ENCODE measurements around the gene ALPL.

Gene ALPL

DNA sequence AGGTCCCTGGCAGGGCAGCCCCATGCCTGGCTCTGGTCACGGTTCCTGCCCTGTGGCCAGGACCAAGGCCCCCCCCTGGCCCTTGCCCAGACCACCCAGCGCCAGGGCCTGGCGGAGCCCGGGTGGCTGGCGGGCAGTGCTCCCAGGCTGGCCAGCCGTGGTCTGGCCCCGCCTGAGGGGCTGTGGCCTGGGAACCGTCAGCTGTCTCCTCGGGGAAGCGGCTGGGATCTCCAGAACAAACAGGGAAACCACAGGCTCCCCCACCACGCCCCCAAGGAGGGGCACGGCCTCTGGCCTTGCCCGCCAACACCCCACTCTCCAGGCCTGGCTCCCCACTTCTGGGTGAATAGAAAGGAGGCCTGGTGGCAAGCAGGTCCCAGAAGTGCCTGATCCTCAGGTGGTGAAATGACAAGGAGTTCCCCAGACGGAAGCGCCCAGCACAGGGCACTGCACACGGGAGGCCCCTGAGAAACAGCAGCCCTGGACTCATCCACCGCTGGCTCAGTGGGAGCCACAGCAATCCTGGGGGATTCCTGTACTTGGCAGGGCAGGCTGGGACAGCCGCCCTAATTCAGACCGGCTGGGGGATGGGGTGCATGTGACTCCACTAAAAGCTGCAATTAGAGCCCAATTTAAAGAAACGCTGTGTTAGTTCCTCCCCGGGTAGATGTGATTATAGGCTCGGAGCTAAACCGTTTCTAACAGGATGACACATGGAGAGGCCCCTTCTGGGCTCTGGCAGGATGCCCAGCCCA is 81.1 kb downstream of the ALPL start:
- DNase-seq (ENCODE audit: insufficient read length, low spot score) = no peak
- no peak for FAIRE-seq

DNA sequence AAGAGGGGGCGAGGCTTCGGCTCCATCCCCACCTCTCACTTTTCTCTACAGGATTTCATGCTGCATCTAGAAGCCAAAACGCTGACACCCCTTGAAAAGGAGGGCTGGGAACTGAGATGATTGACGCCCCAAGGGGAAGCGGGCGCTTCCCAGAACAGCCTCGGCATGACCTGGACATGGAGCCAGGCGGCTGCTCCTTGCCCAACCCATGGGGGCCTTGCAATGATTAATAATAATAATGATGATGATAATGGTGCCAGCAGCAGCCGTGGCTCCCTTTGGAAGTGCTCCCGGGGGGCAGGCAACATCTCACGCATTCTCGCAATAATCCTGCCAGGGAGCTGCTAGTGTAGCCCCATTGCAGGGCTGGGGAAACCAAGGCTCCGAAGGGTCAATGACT is 81.7 kb downstream of the ALPL start:
- DNase-seq (ENCODE audit: insufficient read length, low spot score) (no peak), FAIRE-seq (no peak)
- no peak for TF ChIP-seq POLR2AphosphoS5 (IDR thresholded peaks at IDR 0.05; ENCODE audit: low read depth, low read length)
- no peak for TF ChIP-seq SPI1 (IDR thresholded peaks at IDR 0.05; ENCODE audit: low read depth, low read length)
- no peak for TF ChIP-seq TAF1 (IDR thresholded peaks at IDR 0.05; ENCODE audit: low read depth, low read length)
- TF ChIP-seq PAX5 (IDR thresholded peaks at IDR 0.05; ENCODE audit: insufficient read depth, low read length, severe bottlenecking) = no peak
- TF ChIP-seq POLR2A (IDR thresholded peaks at IDR 0.05; ENCODE audit: low read depth, low read length) = no peak
- no peak for TF ChIP-seq POU2F2 (IDR thresholded peaks at IDR 0.05; ENCODE audit: low read depth, low read length)

More for the DNA sequence above, 81.1 kb downstream of the ALPL start:
- TF ChIP-seq POLR2AphosphoS5 (IDR thresholded peaks at IDR 0.05; ENCODE audit: low read depth, low read length) = no peak
- TF ChIP-seq PAX5 (IDR thresholded peaks at IDR 0.05; ENCODE audit: insufficient read depth, low read length, severe bottlenecking) = no peak
- no peak for TF ChIP-seq SPI1 (IDR thresholded peaks at IDR 0.05; ENCODE audit: low read depth, low read length)
- no peak for TF ChIP-seq POLR2A (IDR thresholded peaks at IDR 0.05; ENCODE audit: low read depth, low read length)

DNA sequence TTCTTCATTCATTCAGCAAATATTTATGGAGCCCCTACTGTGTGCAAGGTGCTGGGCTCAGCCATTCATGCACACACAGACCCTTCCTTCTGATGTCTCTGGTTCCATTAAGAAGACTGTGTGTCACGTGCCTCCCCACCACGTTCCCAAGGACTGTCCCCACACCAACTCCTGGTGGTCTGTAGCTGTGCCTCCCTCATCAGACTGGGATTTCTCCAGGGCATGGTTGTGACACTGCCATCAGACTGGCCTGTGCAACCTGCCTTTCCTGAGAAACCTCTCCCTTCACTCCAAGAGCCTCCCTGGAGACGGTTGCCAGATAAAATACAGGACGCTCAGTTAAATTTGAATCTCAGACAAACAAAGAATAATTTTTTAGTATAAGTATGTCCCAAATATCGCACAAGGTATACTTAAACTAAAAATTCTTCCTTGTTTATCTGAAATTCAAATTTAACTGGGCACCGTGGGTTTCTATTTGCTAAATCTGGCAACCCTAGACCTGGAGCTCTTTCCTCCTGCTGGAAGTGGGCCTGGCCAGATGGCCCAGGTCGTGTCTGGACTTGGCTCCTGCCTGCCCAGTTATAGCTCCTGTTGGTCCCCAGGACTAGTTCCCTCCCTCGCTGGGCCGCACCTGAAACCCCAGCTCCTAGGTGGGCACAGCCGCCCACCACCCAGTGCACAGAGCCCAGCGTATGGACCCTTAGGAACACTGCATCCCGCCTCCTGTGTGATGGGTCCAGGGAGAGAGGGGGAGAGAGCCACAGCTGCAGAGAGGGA is 83.1 kb downstream of the ALPL start:
- TF ChIP-seq POLR2AphosphoS5 (IDR thresholded peaks at IDR 0.05; ENCODE audit: low read depth, low read length) = no peak
- TF ChIP-seq TAF1 (IDR thresholded peaks at IDR 0.05; ENCODE audit: low read depth, low read length) = no peak
- no peak for TF ChIP-seq POU2F2 (IDR thresholded peaks at IDR 0.05; ENCODE audit: low read depth, low read length)
- TF ChIP-seq POLR2A (IDR thresholded peaks at IDR 0.05; ENCODE audit: low read depth, low read length) = no peak
- no peak for TF ChIP-seq SPI1 (IDR thresholded peaks at IDR 0.05; ENCODE audit: low read depth, low read length)
- no peak for TF ChIP-seq PAX5 (IDR thresholded peaks at IDR 0.05; ENCODE audit: insufficient read depth, low read length, severe bottlenecking)
- no peak for DNase-seq (ENCODE audit: insufficient read length, low spot score)

DNA sequence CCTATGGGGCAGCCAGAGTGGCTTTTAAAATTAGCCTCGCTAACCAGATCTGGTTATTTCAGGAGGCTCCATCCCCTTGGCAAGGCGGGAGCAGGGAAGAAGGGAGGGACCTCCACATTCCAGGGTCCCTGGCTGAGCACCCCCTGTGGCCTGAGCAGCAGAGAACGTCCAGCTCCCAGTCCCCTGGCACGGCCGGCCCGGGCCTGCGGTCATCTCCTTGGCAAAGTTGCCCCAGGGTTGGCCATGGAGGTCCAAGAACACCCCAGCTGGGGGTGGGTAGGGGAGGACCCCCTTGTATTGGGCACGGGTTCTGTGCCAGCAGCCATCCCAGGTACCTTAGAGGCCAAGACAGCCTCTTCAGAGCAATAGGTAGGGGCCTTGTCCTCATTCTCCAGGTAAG is 84.0 kb downstream of the ALPL start:
- FAIRE-seq = no peak
- no peak for TF ChIP-seq TAF1 (IDR thresholded peaks at IDR 0.05; ENCODE audit: low read depth, low read length)
- TF ChIP-seq SPI1 (IDR thresholded peaks at IDR 0.05; ENCODE audit: low read depth, low read length) = no peak
- no peak for TF ChIP-seq POLR2AphosphoS5 (IDR thresholded peaks at IDR 0.05; ENCODE audit: low read depth, low read length)
- no peak for TF ChIP-seq POLR2A (IDR thresholded peaks at IDR 0.05; ENCODE audit: low read depth, low read length)
- TF ChIP-seq PAX5 (IDR thresholded peaks at IDR 0.05; ENCODE audit: insufficient read depth, low read length, severe bottlenecking) = no peak
- no peak for TF ChIP-seq POU2F2 (IDR thresholded peaks at IDR 0.05; ENCODE audit: low read depth, low read length)
- no peak for DNase-seq (ENCODE audit: insufficient read length, low spot score)

More for the DNA sequence above, 83.1 kb downstream of the ALPL start:
- no peak for FAIRE-seq

DNA sequence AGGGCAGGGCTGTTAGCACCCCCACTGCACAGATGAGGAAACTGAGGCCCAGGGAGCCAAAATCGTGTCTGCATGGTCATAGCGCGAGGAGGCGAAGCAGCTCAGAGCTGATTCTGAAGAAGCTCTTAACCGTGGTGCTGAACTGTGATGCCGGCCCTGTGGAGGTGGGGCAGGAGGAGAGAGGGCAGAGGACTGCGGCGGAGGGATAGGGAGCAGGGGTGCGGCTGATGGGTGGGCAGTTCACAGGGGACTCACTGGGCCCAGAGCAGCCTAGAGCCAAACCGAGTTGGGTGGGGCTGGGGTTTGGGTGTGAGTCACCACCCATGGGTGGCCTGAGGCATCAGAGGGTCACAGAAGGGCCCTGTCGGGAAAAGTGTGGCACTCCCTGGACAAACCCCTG is 85.3 kb downstream of the ALPL start:
- FAIRE-seq (no peak), DNase-seq (ENCODE audit: insufficient read length, low spot score) (no peak)
- TF ChIP-seq POLR2AphosphoS5 (IDR thresholded peaks at IDR 0.05; ENCODE audit: low read depth, low read length) = no peak
- no peak for TF ChIP-seq SPI1 (IDR thresholded peaks at IDR 0.05; ENCODE audit: low read depth, low read length)
- TF ChIP-seq PAX5 (IDR thresholded peaks at IDR 0.05; ENCODE audit: insufficient read depth, low read length, severe bottlenecking) = no peak
- no peak for TF ChIP-seq TAF1 (IDR thresholded peaks at IDR 0.05; ENCODE audit: low read depth, low read length)
- no peak for TF ChIP-seq POLR2A (IDR thresholded peaks at IDR 0.05; ENCODE audit: low read depth, low read length)
- no peak for TF ChIP-seq POU2F2 (IDR thresholded peaks at IDR 0.05; ENCODE audit: low read depth, low read length)

DNA sequence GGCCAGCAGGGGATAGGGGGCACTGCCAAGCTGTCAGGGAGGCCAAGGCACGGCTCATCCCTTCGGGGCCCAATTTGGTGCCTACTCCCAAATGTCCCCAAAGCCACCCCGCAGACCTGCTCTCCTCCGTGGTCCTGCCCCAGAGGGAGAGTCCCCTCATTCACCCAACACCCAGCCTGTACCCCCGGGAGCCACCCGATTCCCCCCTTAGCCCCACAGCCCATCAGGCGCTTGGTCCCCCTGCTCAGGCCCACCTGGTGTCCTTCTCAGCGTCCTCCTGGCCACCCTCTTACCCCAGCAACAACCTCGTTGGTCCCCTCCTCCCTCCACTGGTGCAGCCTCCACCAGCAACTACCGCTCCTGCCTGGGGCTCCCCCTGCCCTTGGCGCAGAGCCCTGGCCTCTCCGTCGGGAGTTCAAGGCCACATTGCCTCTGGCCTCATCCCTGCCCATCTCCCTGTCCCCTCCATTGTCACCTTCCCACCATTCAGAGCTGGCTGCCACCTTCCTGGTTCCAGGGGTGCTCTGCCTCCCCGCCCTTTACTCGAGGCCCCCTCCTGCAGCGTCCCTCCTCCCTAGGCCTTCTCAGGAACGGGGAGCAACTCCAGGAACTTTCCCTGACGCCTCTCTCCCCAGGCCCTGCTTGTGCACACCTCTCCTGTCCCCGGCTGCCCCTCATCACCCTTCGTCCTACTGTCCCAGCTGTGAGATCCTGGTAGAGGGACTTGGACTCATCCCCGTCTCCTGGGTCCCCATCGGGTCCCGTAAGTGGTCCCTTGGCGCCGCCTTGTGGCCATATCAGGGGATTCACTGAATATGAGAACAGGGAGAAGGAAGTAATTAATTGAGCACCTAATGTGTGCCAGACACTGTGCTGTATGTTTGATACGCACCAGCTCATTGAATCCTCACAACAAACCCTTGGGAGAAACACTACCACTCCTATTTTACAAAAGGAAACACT is 86.0 kb downstream of the ALPL start:
- peak; percentile 82 for DNase-seq (ENCODE audit: insufficient read length, low spot score)
- no peak for TF ChIP-seq POU2F2 (IDR thresholded peaks at IDR 0.05; ENCODE audit: low read depth, low read length)
- no peak for TF ChIP-seq POLR2A (IDR thresholded peaks at IDR 0.05; ENCODE audit: low read depth, low read length)
- TF ChIP-seq PAX5 (IDR thresholded peaks at IDR 0.05; ENCODE audit: insufficient read depth, low read length, severe bottlenecking) = no peak
- TF ChIP-seq TAF1 (IDR thresholded peaks at IDR 0.05; ENCODE audit: low read depth, low read length) = no peak
- TF ChIP-seq SPI1 (IDR thresholded peaks at IDR 0.05; ENCODE audit: low read depth, low read length) = no peak
- no peak for TF ChIP-seq POLR2AphosphoS5 (IDR thresholded peaks at IDR 0.05; ENCODE audit: low read depth, low read length)
- no peak for FAIRE-seq

DNA sequence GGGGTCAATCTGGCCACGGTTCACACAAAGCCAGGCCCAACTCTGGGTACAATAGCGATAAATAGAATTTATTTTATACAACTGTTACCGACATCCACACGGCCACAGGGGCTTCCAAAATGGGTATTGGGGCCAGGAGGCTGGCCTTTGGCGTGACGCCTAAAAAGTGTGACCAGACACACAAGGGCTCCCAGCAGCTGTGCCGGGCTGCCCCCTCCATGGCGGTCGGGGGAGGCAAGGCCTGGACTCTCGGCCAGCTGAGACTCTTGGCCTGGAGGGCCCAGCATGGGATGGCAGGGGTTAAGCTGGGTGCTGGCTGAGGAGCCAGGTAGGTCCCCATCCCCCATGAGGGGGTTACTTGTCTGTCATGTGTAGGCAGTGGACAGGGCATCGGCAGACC is 87.0 kb downstream of the ALPL start:
- FAIRE-seq = no peak

DNA sequence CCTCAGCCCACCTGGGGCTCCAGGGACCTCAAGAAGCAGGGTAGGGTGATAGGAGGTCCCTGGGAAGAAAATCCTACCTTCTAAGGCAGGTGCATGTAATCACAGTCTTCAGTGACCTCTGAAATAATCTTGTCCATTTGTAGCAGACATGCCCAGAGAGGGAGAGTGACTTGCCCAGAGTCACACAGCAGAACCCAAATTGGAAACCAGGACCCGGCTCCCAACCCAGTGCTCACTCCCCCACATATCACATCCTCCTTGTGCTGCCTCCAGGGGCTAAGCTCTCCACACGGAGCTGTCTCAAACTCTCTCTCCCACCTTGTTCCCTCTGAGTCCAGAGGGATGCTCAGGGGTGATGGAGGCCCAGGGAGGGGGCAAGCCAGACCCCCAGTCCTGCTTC is 87.4 kb downstream of the ALPL start:
- FAIRE-seq = no peak
- TF ChIP-seq PAX5 (IDR thresholded peaks at IDR 0.05; ENCODE audit: insufficient read depth, low read length, severe bottlenecking) (no peak), POLR2A (IDR thresholded peaks at IDR 0.05; ENCODE audit: low read depth, low read length) (no peak), SPI1 (IDR thresholded peaks at IDR 0.05; ENCODE audit: low read depth, low read length) (no peak), POLR2AphosphoS5 (IDR thresholded peaks at IDR 0.05; ENCODE audit: low read depth, low read length) (no peak), POU2F2 (IDR thresholded peaks at IDR 0.05; ENCODE audit: low read depth, low read length) (no peak), TAF1 (IDR thresholded peaks at IDR 0.05; ENCODE audit: low read depth, low read length) (no peak)
- DNase-seq (ENCODE audit: insufficient read length, low spot score) = no peak

More for the DNA sequence above, 87.0 kb downstream of the ALPL start:
- TF ChIP-seq SPI1 (IDR thresholded peaks at IDR 0.05; ENCODE audit: low read depth, low read length) (no peak), TAF1 (IDR thresholded peaks at IDR 0.05; ENCODE audit: low read depth, low read length) (no peak)
- no peak for DNase-seq (ENCODE audit: insufficient read length, low spot score)

DNA sequence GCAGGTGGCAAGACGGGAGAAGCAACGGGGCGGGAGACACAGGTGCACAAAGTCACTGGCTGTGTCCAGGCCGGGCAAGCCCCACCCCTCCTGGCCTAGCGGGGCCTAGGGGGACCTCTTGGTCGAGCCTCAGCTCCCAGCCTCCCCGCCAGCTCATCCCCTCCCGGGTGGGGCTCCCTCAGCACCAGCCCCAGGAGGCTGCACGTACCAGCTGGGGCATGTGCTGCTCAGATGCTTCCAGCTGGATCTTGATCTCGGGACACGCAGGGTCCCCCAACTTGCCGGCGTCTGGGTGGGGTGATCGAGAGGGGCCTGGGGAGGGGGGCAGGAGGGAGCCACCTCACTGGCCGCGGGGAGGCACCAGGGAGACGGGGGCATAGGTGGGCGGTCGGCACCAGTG is 88.5 kb downstream of the ALPL start:
- no peak for FAIRE-seq
- no peak for DNase-seq (ENCODE audit: insufficient read length, low spot score)
- TF ChIP-seq TAF1 (IDR thresholded peaks at IDR 0.05; ENCODE audit: low read depth, low read length) = no peak
